COLO668 (cell line): Measurements from ENCODE around the gene GPHA2.

ENCODE experiments used
- DNase-seq: peaks from one replicate; lab custom pipeline; 2025; ENCODE audit not compliant: unreplicated experiment; lab: John Stamatoyannopoulos, UW

Gene GPHA2

DNA sequence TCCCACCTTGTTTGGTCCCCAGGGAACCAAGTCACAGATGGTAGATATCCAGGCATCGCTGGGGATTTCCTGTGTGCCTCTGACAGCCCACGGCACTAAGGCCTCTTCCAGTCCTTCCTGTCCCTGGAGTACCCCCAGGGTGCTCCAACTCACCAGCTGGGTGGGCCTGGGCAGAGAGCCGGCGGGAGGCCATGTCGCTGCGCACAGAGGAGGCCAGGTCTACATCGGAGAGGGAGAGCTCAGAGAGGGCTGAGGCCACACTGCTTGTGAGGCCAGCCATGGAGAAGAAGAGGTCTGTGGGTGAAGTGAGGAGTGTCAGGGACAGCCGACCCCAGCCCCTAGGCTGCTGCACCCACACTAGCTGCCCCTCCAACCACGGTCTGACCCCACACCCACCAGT is 24.0 kb downstream of the GPHA2 start:
- no peak for DNase-seq

DNA sequence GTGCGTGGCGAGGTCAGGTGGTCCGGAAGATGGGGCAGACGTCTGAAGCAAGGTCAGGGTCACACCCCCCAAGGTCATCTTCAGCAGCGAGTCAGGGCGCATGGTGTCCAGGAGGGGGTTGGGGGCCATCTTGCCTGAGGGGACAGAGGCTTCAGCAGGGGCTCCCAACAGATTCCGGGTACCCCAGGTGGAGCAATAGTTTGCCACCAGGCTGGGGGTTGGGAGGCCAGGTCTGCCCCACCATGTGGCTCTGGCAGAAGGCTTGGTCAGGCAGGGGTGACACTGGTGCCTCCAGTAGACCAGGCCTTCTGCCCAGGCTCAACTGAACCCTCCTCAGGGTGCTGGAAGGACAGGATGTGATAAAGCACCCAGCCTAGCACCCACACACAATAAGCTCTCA is 24.6 kb downstream of the GPHA2 start:
- DNase-seq = no peak

DNA sequence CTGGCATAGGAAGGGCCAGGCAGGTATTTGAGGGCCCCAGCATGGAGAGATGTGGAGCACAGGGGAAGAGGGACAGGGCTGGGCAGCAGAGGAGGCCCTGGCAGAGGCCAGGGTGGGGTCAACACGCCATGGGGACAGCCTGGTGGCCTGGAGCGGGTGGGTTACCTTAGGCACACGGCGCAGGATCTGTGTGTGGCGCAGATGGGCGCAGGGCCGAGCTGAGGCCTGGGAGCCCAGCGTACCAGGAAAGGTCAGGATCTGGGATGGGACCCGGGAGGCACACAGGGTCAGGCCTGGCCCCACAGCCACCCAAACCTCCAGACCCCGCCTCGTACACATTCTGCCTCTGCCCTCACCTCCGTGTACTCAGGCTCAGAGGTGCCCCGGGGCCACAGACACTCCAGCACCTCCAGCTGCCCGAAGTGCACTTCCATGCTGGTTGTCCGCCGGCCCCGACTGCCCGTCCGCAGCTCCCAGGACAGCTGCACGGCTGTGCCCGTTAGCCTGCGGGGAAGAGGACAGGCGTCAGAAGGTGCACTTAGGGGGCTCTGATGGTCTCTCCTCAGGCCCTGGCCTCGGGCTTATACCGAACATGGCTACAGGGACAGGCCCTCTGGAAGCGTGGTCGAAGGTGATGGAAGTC is 25.1 kb downstream of the GPHA2 start:
- no peak for DNase-seq

DNA sequence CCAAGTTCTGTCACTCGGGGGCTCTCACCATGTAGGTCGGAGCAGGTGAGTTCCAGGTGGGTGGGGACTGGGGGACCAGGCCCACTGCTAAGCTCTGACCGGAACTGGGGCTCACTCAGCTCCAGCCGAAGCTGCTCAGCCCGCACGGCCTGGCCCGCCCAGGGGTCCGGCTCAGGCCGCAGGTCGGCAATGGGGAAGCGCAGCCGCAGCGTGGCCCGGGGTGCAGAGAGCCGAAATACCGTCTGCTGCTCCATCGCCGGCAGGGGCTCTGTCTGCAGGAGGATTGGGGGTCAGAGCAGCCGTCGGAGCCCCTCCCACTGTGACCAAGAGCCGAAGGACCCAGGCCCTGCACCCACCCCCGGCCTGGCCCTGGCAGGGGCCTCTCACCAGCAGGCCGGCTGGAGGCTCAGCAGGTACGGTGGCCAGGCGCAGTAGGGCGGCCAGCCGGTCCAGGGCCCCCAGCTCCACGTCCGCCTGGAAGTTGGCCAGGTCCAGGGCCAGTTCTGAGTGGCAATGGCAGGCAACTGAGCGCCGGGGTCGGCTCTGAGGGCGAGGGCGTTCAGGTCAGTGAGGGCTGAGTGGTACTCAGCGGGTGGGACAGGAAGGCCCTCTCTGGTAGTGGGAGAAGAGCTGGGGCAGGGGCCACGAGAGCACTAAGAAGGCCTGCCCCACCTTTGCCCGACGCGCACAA is 25.9 kb downstream of the GPHA2 start:
- no peak for DNase-seq

DNA sequence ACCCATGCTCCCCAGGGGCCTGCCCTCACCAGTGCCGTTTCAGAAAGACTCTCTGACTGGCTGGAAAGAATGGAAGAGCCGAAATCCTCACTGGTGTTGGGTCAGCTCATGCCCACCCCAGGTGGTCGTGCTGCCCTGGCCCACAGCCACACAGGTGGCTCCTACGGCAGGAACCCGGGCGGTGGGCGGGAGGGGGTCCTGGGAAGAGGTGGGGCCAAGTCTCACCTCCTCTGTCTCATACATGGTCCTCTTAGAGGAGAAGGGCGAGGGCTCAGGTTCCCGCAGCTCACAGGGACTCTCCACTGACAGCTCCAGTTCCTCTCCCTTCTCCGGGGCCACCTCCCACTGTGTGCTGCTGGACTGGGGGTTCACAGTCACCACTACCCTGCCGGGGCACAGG is 26.9 kb downstream of the GPHA2 start:
- DNase-seq = no peak

DNA sequence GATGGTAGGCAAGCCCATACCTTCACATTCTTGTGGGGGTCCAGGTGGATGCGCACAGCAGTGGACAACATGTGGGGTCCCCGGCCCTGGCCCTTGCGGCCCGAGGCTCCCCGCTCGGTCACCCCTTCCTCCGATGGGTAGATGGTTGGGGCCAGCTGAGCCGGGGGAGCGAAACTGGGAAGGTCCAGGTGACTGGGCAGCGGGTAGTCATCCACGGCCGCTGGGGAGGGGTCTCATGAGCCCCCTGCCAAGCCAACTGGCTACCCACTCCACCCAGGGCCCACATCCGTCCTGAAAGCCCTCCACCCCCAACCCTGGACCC is 29.4 kb downstream of the GPHA2 start:
- DNase-seq = no peak

DNA sequence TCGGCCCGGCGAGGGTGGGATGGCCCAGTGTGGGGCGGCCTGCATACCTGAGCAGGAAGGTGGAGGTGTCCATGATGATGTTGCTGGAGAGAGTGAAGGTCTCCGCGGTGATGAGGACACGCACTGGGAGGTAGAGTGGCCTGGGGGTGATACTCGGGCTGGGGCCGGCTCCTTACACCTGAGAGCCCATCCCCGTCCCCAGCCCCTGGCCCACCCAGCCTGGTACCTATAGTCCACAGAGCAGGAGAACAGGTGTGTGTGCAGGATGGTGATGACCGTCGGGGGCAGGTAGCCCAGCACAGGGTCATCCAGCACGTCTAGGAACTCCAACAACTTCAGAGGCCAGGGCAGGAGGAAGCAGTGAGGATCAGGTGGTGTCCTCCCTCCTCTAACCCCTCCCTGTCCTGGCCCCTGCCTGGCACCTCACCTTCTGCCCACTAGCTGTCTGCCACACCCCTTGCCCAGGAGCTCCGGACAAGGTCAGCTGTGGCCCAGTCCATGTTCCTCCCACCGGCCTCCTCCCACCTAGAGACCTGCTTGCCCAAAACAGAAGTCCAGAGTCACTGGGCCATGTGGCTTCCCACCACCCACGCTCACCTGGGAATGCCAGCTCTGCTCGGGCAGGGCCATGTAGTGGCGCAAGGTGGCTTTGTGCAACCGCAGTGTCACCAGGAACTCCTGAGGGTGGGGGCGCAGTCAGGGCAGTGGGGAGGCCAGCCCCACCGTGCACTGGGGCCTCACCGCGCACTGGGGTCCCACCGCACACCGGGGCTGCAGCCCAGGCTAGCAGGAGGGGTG is 30.0 kb downstream of the GPHA2 start:
- DNase-seq = no peak

DNA sequence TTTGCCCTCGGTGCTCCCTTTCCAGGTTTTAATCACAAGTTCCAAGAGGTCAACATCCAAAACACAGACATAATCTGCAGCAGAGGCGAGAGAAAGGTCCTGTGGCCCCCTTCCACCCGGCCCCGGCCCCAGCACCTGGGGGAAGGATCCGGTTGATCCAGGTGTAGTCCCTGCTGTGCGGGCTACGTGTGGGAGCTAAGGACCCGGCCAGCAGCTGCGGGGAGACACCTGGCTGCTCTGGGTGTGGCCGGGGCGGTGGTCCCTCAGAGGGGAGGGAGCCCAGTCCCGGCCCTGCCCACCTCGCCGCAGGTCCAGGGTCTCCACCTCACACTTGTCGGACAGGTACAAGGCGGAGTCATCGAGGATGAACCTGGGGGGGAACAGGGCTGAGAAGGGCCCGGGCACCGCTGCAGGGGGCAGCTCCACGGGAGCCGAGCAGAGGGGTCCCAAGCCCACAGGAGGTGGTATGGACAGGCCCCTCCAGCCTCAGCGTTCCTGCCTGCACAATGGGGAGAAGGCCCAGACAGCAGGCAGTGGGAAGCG is 32.3 kb downstream of the GPHA2 start:
- DNase-seq = no peak

DNA sequence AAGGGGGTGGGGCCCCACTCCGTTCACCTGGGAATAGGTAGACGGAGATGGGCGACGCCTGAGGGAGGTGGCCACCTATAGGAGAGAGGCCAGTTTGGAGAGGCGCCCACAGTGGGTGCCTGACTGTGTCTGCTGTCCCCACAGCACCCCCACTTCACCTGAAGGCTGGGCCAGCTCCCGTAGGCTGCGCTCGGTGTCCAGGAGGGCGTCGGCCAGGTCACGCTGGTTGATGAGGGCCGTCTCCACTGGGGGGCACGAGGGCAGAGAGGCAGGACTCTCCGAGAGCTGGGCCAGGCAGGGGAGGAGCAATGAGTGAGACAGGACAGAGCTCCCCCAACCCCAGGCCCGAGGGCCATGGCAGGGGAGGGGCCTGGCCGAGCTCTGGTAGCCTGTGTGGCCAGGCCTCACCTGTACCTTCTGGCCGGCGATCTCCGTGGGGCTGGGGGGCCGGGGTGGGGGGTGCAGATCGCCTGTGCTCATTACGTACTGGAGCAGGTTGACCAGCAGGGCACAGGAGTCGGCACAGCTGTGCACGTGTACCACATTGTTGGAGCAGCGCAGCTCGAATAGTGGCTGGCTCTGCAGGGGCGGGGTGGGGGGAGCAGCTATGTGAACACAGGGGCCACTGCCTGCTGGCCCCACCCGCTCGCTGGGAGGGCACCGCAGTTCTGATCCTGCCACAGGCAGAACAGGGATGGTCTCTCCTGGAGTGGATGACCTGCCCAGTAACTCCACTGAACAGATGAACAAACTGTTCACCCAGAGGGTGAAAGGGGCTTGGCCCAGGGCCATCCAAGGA is 33.4 kb downstream of the GPHA2 start:
- no peak for DNase-seq

DNA sequence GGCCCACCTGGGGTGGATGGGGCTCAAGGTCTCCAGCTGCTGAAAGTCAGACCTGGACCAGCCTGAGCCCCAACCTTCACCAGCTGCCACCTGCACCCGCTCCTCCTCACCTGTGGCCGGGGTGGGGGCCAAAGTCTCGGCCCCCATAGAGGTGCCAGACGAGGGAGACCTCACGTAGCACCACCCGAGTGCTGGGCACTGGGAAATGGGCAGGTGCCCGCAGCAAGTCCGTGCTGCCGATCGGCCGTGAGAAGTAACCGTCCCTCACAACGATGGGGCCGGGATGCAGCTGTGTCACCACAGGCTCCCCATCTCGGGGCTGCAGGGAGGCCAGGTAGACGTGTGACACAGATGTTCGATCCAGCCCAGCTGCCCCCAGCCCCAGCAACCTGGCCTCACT is 34.9 kb downstream of the GPHA2 start:
- DNase-seq = no peak

DNA sequence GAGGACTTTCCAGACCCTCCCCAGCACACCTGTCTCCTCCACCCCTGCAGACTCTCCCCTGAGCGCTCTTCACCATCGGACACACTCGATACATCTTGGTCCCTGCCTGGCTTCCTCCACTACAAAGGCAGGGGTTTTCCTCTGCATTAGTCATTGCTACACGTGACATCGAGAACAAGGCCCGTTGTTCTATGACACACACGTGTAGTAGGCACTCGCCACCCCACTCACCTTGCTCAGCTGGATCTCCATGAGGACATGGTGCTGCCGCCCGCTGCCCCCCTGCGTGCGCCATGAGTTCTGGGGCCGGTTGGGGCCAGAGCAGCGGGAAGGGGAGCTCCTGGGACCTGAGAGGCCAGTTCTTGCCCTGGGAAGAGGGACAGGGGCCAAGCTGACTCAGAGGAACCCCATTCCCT is 35.4 kb downstream of the GPHA2 start:
- DNase-seq = no peak

DNA sequence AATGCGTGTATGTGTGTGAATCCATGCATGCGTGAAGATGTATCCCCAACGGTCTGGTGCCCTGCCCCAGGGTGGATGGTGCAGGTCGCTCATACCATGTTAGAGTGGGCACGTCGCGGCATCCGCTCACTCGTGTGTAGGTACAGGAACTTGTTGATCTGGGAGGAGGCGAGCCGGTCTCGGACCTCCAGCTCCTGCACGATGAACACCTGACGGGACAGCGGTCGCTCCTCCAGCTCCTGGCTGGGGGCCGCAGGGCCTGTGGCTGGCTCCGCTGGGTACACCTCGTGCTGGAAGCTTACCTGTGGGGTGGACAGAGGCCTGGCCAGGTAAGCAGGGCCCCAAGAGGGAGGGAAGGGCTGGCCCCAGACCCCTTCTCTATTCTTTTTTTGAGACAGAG is 37.2 kb downstream of the GPHA2 start:
- no peak for DNase-seq

DNA sequence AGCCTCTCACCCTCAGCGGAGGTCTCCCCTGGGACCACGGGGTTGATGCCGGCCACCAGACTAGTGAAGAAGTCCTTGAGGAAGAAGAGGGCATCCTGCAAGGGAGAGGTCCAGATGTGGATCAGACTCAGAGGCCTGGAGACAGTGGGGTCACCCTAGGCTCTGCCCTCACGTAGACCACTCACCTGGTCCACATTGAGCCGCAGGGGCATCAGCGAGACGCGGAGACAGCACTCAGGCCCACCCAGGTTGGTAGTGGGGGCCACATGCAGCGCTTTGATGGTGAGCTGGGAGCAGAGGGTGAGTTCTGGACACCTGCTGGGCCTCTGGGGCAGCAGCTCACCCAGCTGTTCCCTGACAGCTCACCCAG is 37.6 kb downstream of the GPHA2 start:
- DNase-seq = no peak

DNA sequence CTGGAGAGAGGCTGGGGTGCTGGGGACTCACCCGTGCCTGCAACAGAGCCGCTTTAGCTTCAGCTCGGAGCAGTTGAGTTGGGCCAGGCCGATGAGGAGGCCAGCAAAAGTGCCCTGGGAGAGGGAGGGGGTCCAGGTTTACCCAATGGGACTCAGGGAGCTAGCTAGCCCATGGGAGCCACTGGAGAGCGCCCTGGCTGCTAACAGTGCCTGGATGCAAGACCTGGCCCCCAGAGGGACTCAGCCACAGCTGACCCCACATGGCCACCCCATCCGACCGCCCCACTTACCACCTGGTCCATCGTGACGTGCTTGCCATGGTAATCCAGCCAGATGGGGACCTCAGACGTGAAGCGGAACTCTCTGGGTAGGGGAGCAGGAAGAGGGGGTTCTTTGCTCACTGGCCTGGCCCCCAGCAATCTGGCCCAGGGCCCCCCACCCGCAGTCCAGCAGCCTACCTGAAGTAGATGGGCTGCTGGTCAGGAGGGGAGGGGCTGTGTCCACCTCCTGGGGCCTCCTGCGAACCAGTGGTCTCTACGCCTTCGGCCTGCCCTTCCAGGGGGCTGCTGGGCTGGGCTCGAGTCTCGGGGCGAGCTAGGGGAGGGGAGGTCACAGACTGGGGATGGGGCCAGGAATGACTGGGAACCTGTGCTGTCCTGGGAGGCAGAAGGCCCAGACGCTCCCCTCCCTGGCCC is 38.2 kb downstream of the GPHA2 start:
- DNase-seq = no peak

DNA sequence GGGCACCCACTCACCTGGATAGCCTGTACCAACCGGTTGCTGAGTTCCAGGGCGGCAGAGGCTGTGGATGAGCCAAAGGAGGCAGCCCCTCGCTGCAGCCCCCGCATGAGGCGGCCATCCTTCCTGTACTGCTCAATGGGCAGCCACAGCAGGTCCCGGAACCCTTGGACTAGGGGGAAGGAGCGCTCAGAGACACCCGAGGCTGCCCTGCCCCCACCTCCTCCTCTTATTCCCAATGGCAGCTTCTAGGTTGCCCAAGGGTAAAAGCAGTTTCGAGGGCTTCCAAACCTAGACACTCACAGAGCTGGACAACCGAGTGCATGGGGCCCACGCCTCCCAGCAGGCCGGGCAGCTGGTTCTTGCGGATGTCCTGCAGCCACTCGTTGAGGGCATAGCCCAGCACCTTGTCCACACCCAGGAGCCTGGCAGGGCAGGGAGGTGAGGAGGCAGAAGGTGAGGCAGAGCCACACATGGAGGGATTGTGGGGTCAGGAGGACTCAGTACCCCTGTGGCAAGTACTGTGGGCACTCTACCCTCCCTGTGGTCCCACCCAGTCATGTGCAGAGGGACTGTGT is 39.2 kb downstream of the GPHA2 start:
- DNase-seq = no peak

DNA sequence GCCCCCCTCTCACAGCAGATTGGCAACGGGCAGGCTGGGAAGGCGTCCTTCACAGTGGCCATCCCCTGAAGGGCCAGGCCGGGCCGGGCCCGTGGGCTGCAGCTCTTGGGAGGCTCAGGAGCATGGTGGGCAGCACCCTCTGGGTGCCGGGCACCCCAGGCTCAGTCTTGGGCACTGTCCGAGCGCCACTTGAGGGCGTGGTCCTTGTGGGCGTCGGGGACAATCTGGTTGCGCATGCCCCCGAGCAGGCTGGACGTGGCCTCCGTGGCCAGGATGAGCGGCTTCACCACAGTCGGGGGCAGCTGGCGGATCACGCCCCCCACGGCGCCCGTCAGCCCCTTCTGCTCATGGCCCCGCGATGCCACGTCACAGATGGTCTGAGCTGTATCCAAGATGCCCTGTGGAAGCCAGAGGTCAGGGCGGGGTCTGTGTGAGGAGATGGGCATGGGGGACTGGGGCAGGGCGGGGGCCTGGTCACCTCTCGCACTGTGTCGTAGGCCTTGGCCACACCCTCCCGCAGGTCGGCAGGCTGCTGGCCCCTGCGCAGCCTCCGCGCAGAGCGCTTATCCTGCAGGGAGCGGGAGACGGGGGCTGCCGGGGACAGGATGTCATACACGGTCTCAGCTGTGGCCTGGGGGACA is 40.8 kb downstream of the GPHA2 start:
- no peak for DNase-seq

DNA sequence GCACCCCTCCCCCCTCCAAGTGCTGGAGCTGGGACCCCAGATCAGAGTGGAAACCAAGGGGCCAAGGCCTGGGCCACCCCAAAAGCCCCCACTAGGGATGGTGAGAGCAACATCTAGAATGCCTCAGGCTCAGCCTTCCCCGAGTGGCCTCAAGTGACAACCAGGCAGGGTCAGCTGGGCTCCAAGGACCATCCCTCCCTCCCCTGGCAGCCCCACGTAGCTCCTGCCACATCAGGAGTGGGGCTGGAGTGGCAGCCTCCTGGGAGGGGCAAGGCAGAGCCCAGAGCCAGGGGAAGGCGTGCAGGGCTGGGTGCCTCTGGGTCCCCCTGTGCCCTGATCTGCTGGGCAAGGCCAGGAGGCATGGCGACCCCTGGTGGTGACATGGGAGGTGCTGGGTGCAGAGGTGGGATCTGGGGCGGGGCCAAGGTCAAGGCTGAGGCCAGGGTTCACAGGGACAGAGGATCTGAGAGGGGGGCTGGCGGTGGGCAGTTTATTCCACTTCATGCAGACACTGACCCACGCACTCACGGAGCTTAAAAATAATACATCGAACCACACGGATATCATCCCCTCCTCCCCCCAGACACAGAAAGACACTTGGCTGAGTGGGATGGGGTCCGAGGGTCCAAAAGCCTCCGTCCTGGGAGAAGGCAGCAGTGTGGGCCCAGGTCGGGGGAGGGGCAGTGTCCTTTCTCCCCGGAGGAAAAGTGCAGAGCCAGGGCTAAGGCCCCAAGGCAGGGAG is 41.5 kb downstream of the GPHA2 start:
- peak; percentile 90 for DNase-seq

DNA sequence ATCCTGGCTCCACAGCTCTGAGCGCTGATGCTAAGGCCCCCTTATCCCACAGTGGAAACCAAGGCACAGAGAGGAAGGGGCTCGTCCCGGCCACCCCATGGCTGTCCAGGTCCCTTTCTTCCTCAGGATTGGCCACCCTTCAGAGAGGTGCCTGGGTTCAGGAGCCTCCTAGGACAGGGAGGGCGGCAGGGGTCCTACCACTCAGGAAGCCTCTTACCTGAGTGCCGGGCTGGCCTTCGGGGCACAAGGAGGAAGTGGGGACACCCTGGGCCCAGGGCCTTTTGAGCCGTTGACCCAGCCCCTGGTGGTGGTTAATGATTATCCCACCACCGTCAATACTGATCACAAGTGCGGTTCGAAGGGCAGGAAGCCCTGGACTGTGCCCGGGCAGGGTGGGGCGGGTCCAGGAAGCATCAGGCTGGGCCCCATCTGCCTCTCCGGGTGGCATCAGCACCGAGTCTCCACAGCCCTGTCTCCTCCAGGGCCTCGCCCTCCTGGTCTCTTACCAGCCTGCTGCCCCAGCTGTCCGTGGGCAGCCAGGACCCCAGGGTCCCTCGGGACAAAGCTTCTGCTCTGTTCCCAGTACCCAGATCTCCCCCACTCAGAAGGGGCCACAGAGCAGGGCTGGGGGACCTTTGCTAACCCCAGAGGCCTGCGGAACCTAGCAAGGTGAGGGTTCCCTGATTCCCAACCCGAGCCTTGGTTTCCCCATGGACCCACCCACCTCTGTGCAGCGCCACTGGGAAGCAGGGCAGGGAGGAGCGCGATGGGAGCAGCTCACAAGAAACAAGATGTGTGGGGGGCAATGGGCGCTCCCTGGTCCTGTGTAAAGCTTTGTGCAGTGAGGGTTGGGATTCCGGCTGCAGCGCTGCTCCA is 42.3 kb downstream of the GPHA2 start:
- peak; percentile 91 for DNase-seq
